WTC11 (cell line): ENCODE data around the gene ASPN. TPM values are rescaled to one million over a fixed set of nuclear protein-coding genes. Genes with fewer than 3 reads are reported as not detected.

ENCODE experiments used
- ATAC-seq: fragments of 200-7000 bp; cut with Tn5 transposase; 2 replicates; pipeline ENCODE4 v1.10.0; 2021; ENCODE audit warnings: mild to moderate bottlenecking, moderate library complexity
- CTCF ChIA-PET: fragments of 300-600 bp; sonication (Branson Sonifier 250); formaldehyde crosslinking; loops from one replicate; lab custom pipeline; 2021; ENCODE audit warnings: antibody characterized with exemption; lab: Charles Lee
- POLR2A ChIA-PET: fragments of 350-600 bp; sonication (Branson Sonifier 250); formaldehyde crosslinking; loops from one replicate; lab custom pipeline; 2021; ENCODE audit warnings: antibody characterized with exemption; lab: Charles Lee
- DNase-seq: peaks from one replicate; pipeline ENCODE4 v3.0.0; 2021; ENCODE audit warnings: low spot score
- H3K27ac Mint-ChIP-seq: 2 replicates; pipeline ENCODE4 v1.8.0; 2021; ENCODE audit warnings: mixed read lengths
- H3K27me3 Mint-ChIP-seq: 2 replicates; pipeline ENCODE4 v1.8.0; 2021; ENCODE audit warnings: low read depth, mild to moderate bottlenecking, moderate library complexity, mixed read lengths
- H3K36me3 Mint-ChIP-seq: 2 replicates; pipeline ENCODE4 v1.8.0; 2021; ENCODE audit warnings: mixed read lengths
- H3K4me1 Mint-ChIP-seq: 2 replicates; pipeline ENCODE4 v1.8.0; 2022; ENCODE audit warnings: mixed read lengths
- H3K4me3 Mint-ChIP-seq: 2 replicates; pipeline ENCODE4 v1.8.0; 2021; ENCODE audit warnings: mild to moderate bottlenecking, moderate library complexity, mixed read lengths
- H3K9me3 Mint-ChIP-seq: 2 replicates; pipeline ENCODE4 v1.8.0; 2021; ENCODE audit warnings: mixed read lengths
- ARID4B ChIP-seq: sonication (generic); formaldehyde crosslinking; IDR thresholded peaks from 2 replicates; pipeline ENCODE4 v1.8.0; 2023; ENCODE audit warnings: missing genetic modification reagents, mild to moderate bottlenecking, borderline replicate concordance
- CDX4 ChIP-seq: fragments of 250-450 bp; sonication (Bioruptor Pico); IDR thresholded peaks from 2 replicates; pipeline ENCODE4 v1.9.0; 2021; ENCODE audit warnings: moderate library complexity, mild to moderate bottlenecking, inconsistent platforms, borderline replicate concordance
- CTCF ChIP-seq: fragments of 200-600 bp; IDR thresholded peaks from 2 replicates; pipeline ENCODE4 v1.8.0; 2022; ENCODE audit warnings: antibody characterized with exemption
- E2F5 ChIP-seq: sonication (generic); formaldehyde crosslinking; IDR thresholded peaks from 2 replicates; pipeline ENCODE4 v1.8.1; 2022; ENCODE audit warnings: mild to moderate bottlenecking, moderate library complexity, missing genetic modification reagents
- ELF4 ChIP-seq: sonication (generic); formaldehyde crosslinking; IDR thresholded peaks from 2 replicates; pipeline ENCODE4 v1.8.1; 2022; ENCODE audit warnings: low read depth, mild to moderate bottlenecking, moderate library complexity, missing genetic modification reagents
- ERG ChIP-seq: fragments of 250-450 bp; sonication (Bioruptor Pico); IDR thresholded peaks from 2 replicates; pipeline ENCODE4 v1.8.0; 2021; ENCODE audit warnings: mild to moderate bottlenecking
- ESRRA ChIP-seq: sonication (generic); formaldehyde crosslinking; IDR thresholded peaks from 2 replicates; pipeline ENCODE4 v1.8.1; 2022; ENCODE audit warnings: mild to moderate bottlenecking, missing genetic modification reagents, borderline replicate concordance
- FOXJ3 ChIP-seq: sonication (generic); formaldehyde crosslinking; IDR thresholded peaks from 2 replicates; pipeline ENCODE4 v1.9.0; 2021; ENCODE audit warnings: missing genetic modification reagents, mild to moderate bottlenecking, borderline replicate concordance
- FOXP1 ChIP-seq: sonication (generic); formaldehyde crosslinking; IDR thresholded peaks from 2 replicates; pipeline ENCODE4 v1.8.0; 2022; ENCODE audit warnings: missing genetic modification reagents, mild to moderate bottlenecking, moderate library complexity, borderline replicate concordance
- GRHL2 ChIP-seq: fragments of 250-450 bp; sonication (Bioruptor Pico); IDR thresholded peaks from 2 replicates; pipeline ENCODE4 v1.8.0; 2022; ENCODE audit warnings: mild to moderate bottlenecking, moderate library complexity; ENCODE audit not compliant: insufficient replicate concordance, severe bottlenecking
- NR2C2 ChIP-seq: sonication (generic); formaldehyde crosslinking; IDR thresholded peaks from 2 replicates; pipeline ENCODE4 v1.8.0; 2022; ENCODE audit warnings: mild to moderate bottlenecking, missing genetic modification reagents
- RORB ChIP-seq: fragments of 250-450 bp; sonication (Bioruptor Pico); IDR thresholded peaks from 2 replicates; pipeline ENCODE4 v1.9.0; 2021; ENCODE audit warnings: mild to moderate bottlenecking
- TP53 ChIP-seq: sonication (generic); formaldehyde crosslinking; IDR thresholded peaks from 2 replicates; pipeline ENCODE4 v1.8.1; 2023; ENCODE audit warnings: mild to moderate bottlenecking, missing genetic modification reagents
- ZNF138 ChIP-seq: sonication (generic); formaldehyde crosslinking; conservative IDR thresholded peaks from 2 replicates; pipeline ENCODE4 v1.8.1; 2022; ENCODE audit warnings: mild to moderate bottlenecking, moderate library complexity, missing genetic modification reagents
- ZNF232 ChIP-seq: sonication (generic); formaldehyde crosslinking; IDR thresholded peaks from 2 replicates; pipeline ENCODE4 v1.8.0; 2022; ENCODE audit warnings: mild to moderate bottlenecking, missing genetic modification reagents
- ZNF416 ChIP-seq: fragments of 250-450 bp; sonication (Bioruptor Pico); IDR thresholded peaks from 2 replicates; pipeline ENCODE4 v1.9.0; 2021; ENCODE audit warnings: mild to moderate bottlenecking, inconsistent platforms
- ZNF671 ChIP-seq: fragments of 250-450 bp; sonication (Bioruptor Pico); IDR thresholded peaks from 2 replicates; pipeline ENCODE4 v1.8.0; 2021; ENCODE audit warnings: mild to moderate bottlenecking
- total RNA-seq: library from RNA; stranded (reverse); gene quantifications from 3 replicates; pipeline ENCODE4 v1.2.3, GENCODE V29; 2021
- TF ChIP-seq, protein P1 (sequence below): sonication (generic); formaldehyde crosslinking; IDR thresholded peaks from 2 replicates; pipeline ENCODE4 v1.8.0; 2022; ENCODE audit warnings: mild to moderate bottlenecking, missing genetic modification reagents
- TF ChIP-seq, protein P2 (sequence below): sonication (generic); formaldehyde crosslinking; IDR thresholded peaks from 2 replicates; pipeline ENCODE4 v1.8.1; 2023; ENCODE audit warnings: mild to moderate bottlenecking, missing genetic modification reagents, borderline replicate concordance

Gene ASPN
- total RNA-seq, 1 experiment from 2014 or later: not detected

DNA sequence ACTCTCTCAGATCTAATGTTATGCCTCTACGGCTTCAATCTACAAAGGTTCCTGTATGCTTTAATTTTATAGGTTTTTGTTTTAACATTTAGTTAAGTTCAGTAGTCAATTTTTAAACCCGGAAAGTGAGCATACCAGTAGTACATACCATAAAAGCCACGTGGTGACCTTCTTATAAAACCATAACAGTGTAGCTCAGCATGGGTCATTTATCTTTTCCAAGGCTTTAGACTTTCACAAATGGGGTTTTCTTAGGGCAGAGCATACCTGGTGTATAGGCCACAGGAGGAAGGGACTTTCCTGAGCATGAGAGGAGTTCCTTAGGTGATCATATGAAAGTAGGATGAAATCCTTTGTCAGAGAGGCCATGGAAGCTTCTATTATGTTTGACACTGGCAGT lies 30.3 kb upstream of the ASPN start:
- ChIA-PET CTCF (no interaction called here), POLR2A (no interaction called here)
- no peak overlapping the region for H3K27ac Mint-ChIP-seq
- no peaks in the 10 kb centered on the region for H3K27me3 Mint-ChIP-seq
- no peak for ATAC-seq
- peaks cover 16% of the 10 kb centered on the region for H3K4me1 Mint-ChIP-seq
- no peaks in the 10 kb centered on the region for H3K36me3 Mint-ChIP-seq
- H3K9me3 Mint-ChIP-seq: no peaks in the 10 kb centered on the region
- no peak overlapping the region for H3K4me3 Mint-ChIP-seq
- TF ChIP-seq RORB (CRISPR knock-in tag) (no peak), ERG (no peak), ELF4 (no peak), CDX4 (CRISPR knock-in tag) (no peak), FOXP1 (CRISPR knock-in tag) (no peak)
- TF ChIP-seq, protein P1, sequence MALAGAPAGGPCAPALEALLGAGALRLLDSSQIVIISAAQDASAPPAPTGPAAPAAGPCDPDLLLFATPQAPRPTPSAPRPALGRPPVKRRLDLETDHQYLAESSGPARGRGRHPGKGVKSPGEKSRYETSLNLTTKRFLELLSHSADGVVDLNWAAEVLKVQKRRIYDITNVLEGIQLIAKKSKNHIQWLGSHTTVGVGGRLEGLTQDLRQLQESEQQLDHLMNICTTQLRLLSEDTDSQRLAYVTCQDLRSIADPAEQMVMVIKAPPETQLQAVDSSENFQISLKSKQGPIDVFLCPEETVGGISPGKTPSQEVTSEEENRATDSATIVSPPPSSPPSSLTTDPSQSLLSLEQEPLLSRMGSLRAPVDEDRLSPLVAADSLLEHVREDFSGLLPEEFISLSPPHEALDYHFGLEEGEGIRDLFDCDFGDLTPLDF (CRISPR knock-in tag): no peak
- TF ChIP-seq, protein P2, sequence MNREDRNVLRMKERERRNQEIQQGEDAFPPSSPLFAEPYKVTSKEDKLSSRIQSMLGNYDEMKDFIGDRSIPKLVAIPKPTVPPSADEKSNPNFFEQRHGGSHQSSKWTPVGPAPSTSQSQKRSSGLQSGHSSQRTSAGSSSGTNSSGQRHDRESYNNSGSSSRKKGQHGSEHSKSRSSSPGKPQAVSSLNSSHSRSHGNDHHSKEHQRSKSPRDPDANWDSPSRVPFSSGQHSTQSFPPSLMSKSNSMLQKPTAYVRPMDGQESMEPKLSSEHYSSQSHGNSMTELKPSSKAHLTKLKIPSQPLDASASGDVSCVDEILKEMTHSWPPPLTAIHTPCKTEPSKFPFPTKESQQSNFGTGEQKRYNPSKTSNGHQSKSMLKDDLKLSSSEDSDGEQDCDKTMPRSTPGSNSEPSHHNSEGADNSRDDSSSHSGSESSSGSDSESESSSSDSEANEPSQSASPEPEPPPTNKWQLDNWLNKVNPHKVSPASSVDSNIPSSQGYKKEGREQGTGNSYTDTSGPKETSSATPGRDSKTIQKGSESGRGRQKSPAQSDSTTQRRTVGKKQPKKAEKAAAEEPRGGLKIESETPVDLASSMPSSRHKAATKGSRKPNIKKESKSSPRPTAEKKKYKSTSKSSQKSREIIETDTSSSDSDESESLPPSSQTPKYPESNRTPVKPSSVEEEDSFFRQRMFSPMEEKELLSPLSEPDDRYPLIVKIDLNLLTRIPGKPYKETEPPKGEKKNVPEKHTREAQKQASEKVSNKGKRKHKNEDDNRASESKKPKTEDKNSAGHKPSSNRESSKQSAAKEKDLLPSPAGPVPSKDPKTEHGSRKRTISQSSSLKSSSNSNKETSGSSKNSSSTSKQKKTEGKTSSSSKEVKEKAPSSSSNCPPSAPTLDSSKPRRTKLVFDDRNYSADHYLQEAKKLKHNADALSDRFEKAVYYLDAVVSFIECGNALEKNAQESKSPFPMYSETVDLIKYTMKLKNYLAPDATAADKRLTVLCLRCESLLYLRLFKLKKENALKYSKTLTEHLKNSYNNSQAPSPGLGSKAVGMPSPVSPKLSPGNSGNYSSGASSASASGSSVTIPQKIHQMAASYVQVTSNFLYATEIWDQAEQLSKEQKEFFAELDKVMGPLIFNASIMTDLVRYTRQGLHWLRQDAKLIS (CRISPR knock-in tag): no peak
- DNase-seq: no peak

- Mint-ChIP-seq H3K27me3 (no peaks in the 10 kb centered on the region), H3K9me3 (no peaks in the 10 kb centered on the region), H3K4me3 (no peak overlapping the region), H3K27ac (no peak overlapping the region; the same call in 1 of the 2 replicates), H3K4me1 (peaks cover 10% of the 10 kb centered on the region), H3K36me3 (no peaks in the 10 kb centered on the region)
- ChIA-PET POLR2A (no interaction called here), CTCF (no interaction called here)
- TF ChIP-seq TP53 (no peak), ZNF416 (no peak), FOXJ3 (CRISPR knock-in tag) (no peak), ZNF138 (no peak), ZNF671 (CRISPR knock-in tag) (no peak), ELF4 (no peak), GRHL2 (CRISPR knock-in tag) (no peak), NR2C2 (no peak)
- DNase-seq (no peak), ATAC-seq (no peak)
Measured at GRCh38 chr9:92510747-92511146, 28.4 kb upstream of the ASPN start.

- Mint-ChIP-seq H3K27me3 (no peaks in the 10 kb centered on the region), H3K27ac (no peak overlapping the region), H3K9me3 (no peaks in the 10 kb centered on the region), H3K4me3 (no peak overlapping the region), H3K4me1 (peaks cover 10% of the 10 kb centered on the region), H3K36me3 (no peaks in the 10 kb centered on the region)
- ChIA-PET CTCF (no interaction called here), POLR2A (no interaction called here)
- DNase-seq (no peak), ATAC-seq (no peak)
- TF ChIP-seq ESRRA (CRISPR knock-in tag): no peak
- TF ChIP-seq GRHL2 (CRISPR knock-in tag): no peak
- no peak for TF ChIP-seq E2F5 (CRISPR knock-in tag)
- no peak for TF ChIP-seq CTCF
- no peak for TF ChIP-seq ZNF232 (CRISPR knock-in tag)
- no peak for TF ChIP-seq ARID4B (CRISPR knock-in tag)
Measured at GRCh38 chr9:92509050-92509449, 26.7 kb upstream of the ASPN start.
